Sigmoid colon (tissue), 7 donors: ENCODE data around the gene HABP2. TPM values are rescaled to one million over a fixed set of nuclear protein-coding genes. Genes with fewer than 3 reads are reported as not detected.

Source experiments
- DNase-seq: peaks from one replicate; pipeline ENCODE4 v3.0.0-alpha.2; 2019
- H3K27ac ChIP-seq, 4 donors: fragments of 200-600 bp; sonication (generic); one replicate each; pipeline ENCODE4 v1.5.1; 2016 to 2019; ENCODE audit warnings: mild to moderate bottlenecking in 1 of 4
- H3K27me3 ChIP-seq, 3 donors: fragments of 200-600 bp; sonication (generic); one replicate each; pipeline ENCODE4 v1.5.1; 2019; ENCODE audit warnings: mild to moderate bottlenecking in 1 of 3
- H3K36me3 ChIP-seq, 4 donors: fragments of 200-600 bp; sonication (generic); one replicate each; pipeline ENCODE4 v1.5.1; 2016 to 2019
- H3K4me1 ChIP-seq, 4 donors: fragments of 200-600 bp; sonication (generic); one replicate each; pipeline ENCODE4 v1.5.1; 2017 to 2019
- H3K4me3 ChIP-seq, 4 donors: fragments of 200-600 bp; sonication (generic); one replicate each; pipeline ENCODE4 v1.5.1; 2017 to 2019; ENCODE audit warnings: mild to moderate bottlenecking in 2 of 4, moderate library complexity in 1 of 4
- H3K9me3 ChIP-seq, 4 donors: fragments of 200-600 bp in 3 of 4; sonication (generic) in 3 of 4; one replicate each; pipeline versions ENCODE4 v1.5.1 to v1.6.1; 2013 to 2019
- EP300 ChIP-seq, 4 donors: sonication (generic); formaldehyde crosslinking; IDR thresholded peaks; one replicate each; pipeline ENCODE4 v1.6.1; 2017; ENCODE audit warnings: antibody characterized with exemption in 4 of 4
- POLR2A ChIP-seq, 2 donors: fragments of 450-650 bp; IDR thresholded peaks; one replicate each; pipeline ENCODE4 v1.6.1; 2016; ENCODE audit warnings: antibody characterized with exemption in 2 of 2, mild to moderate bottlenecking in 2 of 2, moderate library complexity in 2 of 2
- POLR2AphosphoS5 ChIP-seq, 4 donors: sonication (generic); formaldehyde crosslinking; IDR thresholded peaks; one replicate each; pipeline ENCODE4 v1.6.1; 2017; ENCODE audit warnings: antibody characterized with exemption in 4 of 4
- WGBS, 2 donors: extraction: QIAGEN DNeasy Blood & Tissue Kit; methylation state at CpG; one replicate each; pipeline ENCODE4 v1.1.7; 2013; 5-methylcytosine and 5-hydroxymethylcytosine counted together
- intact Hi-C: fragments of 100-400 bp; cut with DNase I; formaldehyde crosslinking; loops from one replicate; pipeline ENCODE4 v1.15.1; 2023
- polyA plus RNA-seq, 3 donors: library from polyadenylated mRNA; stranded (reverse); fragments of 200-250 nt; gene quantifications; one replicate each; pipeline ENCODE4 v1.2.3, GENCODE V29; 2013
- total RNA-seq, 4 donors: library from RNA; depleted of rRNA; stranded (reverse); fragments of >200 nt; gene quantifications; one replicate each; pipeline ENCODE4 v1.1.0, GENCODE V29; 2016
- TF ChIP-seq, protein P1 (sequence below), 4 experiments: fragments of 450-650 bp in 3 of 4; fragments of 200-600 bp in 1 of 4; IDR thresholded peaks; one replicate each; pipeline ENCODE4 v1.5.1; 2016 to 2019; ENCODE audit warnings: antibody characterized with exemption in 4 of 4, mild to moderate bottlenecking in 3 of 4, moderate library complexity in 2 of 4
- donor health status: healthy with polysubstance abuse.
- donor health status: Bipolar disorder and iron deficiency.
- donor health status: healthy.

The HABP2 gene
- total and polyA plus RNA-seq, 7 donors, result not detected

DNA sequence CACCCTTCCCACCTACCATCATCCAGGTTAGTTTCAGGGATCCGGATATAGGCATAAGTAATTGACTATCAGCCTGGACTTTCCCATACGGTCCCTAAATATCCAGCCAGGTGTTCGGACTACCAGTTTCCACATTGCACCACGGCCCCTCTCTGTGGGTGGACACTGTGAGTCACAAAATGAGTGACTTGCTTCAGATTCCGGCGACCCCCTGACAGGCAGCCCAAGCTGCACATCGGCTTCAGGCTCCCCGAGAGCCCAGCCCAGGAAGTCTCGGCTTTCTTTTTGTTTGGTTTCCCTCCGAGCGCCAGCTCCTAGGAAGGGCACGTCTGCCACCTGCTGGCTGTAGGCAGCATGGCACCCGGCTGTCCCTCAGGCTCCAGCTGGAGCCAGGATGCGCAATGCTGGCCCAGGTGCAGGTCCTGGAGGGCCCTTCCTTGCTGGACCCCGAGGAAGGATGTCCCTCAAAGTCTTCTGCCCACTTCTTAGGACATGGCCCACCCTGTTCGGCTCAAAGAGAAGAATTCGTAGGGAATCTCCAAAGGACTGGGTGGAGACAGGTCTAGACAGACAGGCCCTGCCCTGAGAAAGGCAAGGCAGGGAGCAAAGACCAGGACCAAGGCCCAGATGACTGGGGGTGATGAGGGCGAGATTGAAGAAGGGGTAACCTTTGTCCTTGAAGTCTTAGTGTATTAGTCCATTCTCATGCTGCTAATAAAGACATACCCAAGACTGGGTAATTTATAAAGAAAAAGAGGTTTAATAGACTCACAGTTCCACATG, 10.6 kb downstream of the HABP2 start:
- TF ChIP-seq, protein P1, sequence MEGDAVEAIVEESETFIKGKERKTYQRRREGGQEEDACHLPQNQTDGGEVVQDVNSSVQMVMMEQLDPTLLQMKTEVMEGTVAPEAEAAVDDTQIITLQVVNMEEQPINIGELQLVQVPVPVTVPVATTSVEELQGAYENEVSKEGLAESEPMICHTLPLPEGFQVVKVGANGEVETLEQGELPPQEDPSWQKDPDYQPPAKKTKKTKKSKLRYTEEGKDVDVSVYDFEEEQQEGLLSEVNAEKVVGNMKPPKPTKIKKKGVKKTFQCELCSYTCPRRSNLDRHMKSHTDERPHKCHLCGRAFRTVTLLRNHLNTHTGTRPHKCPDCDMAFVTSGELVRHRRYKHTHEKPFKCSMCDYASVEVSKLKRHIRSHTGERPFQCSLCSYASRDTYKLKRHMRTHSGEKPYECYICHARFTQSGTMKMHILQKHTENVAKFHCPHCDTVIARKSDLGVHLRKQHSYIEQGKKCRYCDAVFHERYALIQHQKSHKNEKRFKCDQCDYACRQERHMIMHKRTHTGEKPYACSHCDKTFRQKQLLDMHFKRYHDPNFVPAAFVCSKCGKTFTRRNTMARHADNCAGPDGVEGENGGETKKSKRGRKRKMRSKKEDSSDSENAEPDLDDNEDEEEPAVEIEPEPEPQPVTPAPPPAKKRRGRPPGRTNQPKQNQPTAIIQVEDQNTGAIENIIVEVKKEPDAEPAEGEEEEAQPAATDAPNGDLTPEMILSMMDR (IDR thresholded peaks at IDR 0.05), result peak; percentile 83 to 100 (median 92)
- TF ChIP-seq POLR2AphosphoS5 (IDR thresholded peaks at IDR 0.05) (no peak), EP300 (IDR thresholded peaks at IDR 0.05) (no peak)
- peak overlapping the region; percentile 16 to 46 (median 37) for H3K4me3 ChIP-seq
- peak overlapping the region in 1 of 4 donors; percentile 16 for H3K27ac ChIP-seq
- WGBS, 2 donors, result 3 to 17% methylated on average over 18 of the region's 18 CpGs
- H3K36me3 ChIP-seq, result no peaks in the 10 kb centered on the region
- no peaks in the 10 kb centered on the region for H3K9me3 ChIP-seq
- H3K4me1 ChIP-seq, result peaks cover 0 to 13% (median 3%) of the 10 kb centered on the region in 4 donors
- intact Hi-C loops, result loop anchor here (5.0 kb wide), 1 partner anchor 1001 kb away; no protein-coding TSS in a partner anchor
- DNase-seq, result peak; percentile 84
- H3K27me3 ChIP-seq, result no peaks in the 10 kb centered on the region

DNA sequence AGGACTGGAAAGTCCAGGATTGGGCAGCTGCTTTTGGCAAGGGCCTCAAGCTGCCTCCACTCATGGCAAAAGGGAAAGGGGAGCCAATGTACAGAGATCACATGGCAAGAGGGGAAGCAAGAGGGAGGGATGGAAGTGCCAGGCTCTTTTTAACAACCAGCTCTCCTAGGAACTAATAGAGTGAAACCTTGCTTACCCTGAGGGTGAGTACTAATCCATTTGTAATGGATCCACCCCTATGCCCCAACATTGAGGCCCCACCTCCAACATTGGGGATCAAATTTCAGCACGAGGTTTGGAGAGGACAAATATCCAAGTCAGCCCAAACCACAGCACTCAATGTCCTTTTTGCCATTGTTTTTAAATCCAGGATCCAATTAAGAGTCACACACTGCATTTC, 12.5 kb downstream of the HABP2 start:
- intact Hi-C loops, result no loop called here
- TF ChIP-seq EP300 (IDR thresholded peaks at IDR 0.05), result no peak
- no peak for TF ChIP-seq POLR2A (IDR thresholded peaks at IDR 0.05)
- TF ChIP-seq, protein P1 (IDR thresholded peaks at IDR 0.05), result no peak
- TF ChIP-seq POLR2AphosphoS5 (IDR thresholded peaks at IDR 0.05), result no peak
- 17 to 21% methylated on average over 1 of the region's 1 CpG for WGBS, 2 donors
- Histone ChIP-seq H3K27me3 (no peaks in the 10 kb centered on the region), H3K36me3 (no peaks in the 10 kb centered on the region), H3K4me3 (no peak overlapping the region), H3K4me1 (peaks cover 0 to 13% (median 3%) of the 10 kb centered on the region in 4 donors), H3K9me3 (no peaks in the 10 kb centered on the region), H3K27ac (no peak overlapping the region)
- DNase-seq, result no peak

DNA sequence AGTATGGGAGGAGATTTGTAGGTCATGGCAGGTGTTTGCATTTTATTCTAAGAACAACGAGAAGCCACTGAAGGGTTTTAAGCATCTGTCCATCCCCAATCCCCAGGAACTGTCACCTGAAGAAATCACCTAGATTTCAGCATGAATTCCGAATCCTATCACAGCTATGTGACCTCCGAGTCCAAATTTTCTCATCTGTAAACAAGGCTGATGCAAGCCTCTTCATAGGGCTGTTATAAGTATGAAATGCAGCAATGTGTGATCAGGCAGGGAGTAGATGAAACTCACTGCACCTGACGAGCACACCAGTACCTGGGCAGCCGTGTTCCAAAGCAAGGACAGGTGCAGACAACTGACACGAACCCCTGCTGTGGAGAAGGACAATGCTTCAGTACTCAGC, 14.0 kb downstream of the HABP2 start:
- H3K27me3 ChIP-seq, result no peaks in the 10 kb centered on the region
- H3K4me1 ChIP-seq, result peaks cover 0 to 10% (median 3%) of the 10 kb centered on the region in 4 donors
- 68 to 84% methylated on average over 6 of the region's 6 CpGs for WGBS, 2 donors
- no peak for DNase-seq
- H3K4me3 ChIP-seq, result no peak overlapping the region
- H3K36me3 ChIP-seq, result no peaks in the 10 kb centered on the region
- no peaks in the 10 kb centered on the region for H3K9me3 ChIP-seq
- no peak overlapping the region for H3K27ac ChIP-seq
- TF ChIP-seq POLR2A (IDR thresholded peaks at IDR 0.05) (no peak), EP300 (IDR thresholded peaks at IDR 0.05) (no peak), POLR2AphosphoS5 (IDR thresholded peaks at IDR 0.05) (no peak)
- TF ChIP-seq, protein P1 (IDR thresholded peaks at IDR 0.05), result no peak
- intact Hi-C loops, result no loop called here

DNA sequence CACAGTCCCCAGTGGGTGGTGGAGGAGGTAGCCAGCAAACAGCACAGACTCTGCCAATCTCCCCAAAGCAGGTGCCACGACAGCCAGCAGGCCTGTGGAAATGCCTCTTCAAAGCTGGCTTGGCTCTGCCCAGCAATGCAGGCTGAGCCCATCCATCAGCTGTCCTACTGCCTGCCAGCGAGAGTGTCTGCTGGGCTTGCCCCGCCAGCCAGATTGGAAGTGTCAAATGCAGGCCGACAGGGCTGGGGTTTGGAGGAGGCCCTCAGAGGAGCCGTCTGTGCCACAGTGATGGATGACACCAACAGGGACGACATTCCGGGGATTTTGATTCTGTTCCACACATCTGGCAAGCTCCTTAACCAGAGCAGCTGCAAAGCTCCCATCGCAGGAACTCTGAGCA, 16.7 kb downstream of the HABP2 start:
- H3K9me3 ChIP-seq, result no peaks in the 10 kb centered on the region
- no peaks in the 10 kb centered on the region for H3K36me3 ChIP-seq
- no peaks in the 10 kb centered on the region for H3K27me3 ChIP-seq
- no peak for TF ChIP-seq EP300 (IDR thresholded peaks at IDR 0.05)
- no peak for TF ChIP-seq POLR2AphosphoS5 (IDR thresholded peaks at IDR 0.05)
- intact Hi-C loops, result no loop called here
- H3K4me1 ChIP-seq, result no peaks in the 10 kb centered on the region
- 76 to 86% methylated on average over 8 of the region's 8 CpGs for whole genome bisulfite sequencing, 2 donors
- no peak overlapping the region for H3K27ac ChIP-seq
- no peak overlapping the region for H3K4me3 ChIP-seq
- no peak for DNase-seq

DNA sequence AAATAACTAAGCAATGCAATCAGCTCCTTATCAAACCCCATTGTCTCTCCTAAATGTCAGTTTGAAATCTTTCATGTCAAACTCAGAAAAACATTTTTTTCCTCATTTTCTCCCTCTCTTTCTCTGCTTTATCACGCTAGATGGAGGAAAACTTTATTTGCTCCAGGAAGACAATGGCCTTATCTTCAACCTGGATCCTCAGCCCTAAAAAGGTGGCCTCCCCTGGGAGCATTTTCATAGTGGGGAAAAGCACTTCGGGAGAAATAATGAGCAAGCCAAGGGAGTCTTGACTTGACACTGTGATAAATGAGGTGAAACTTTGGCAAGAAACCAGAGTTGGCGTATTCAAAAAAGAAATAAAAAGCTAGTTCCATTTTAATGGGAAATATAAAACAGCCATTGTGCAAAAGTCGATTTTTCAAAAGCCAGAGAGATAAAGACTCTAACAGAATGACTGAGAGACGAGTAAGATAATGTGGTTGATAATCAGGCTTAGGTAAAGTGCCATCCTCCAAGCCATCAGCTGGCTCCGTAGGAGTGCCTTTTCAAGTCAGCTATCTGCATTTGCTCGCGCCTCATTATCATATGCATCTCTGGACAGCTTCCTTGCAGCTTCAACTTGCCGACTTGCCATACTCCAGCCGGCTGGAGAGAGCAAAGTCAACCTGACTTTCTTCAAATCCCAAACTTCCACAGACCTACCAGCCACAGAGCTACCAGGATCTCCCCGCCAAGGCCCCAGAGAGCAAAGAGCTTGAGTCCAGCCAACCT, 19.9 kb downstream of the HABP2 start:
- H3K27me3 ChIP-seq, result no peaks in the 10 kb centered on the region
- H3K4me1 ChIP-seq, result no peaks in the 10 kb centered on the region
- no peak overlapping the region for H3K4me3 ChIP-seq
- intact Hi-C loops, result no loop called here
- no peak for TF ChIP-seq POLR2A (IDR thresholded peaks at IDR 0.05)
- H3K27ac ChIP-seq, result no peak overlapping the region
- no peak for DNase-seq
- H3K9me3 ChIP-seq, result no peaks in the 10 kb centered on the region
- H3K36me3 ChIP-seq, result no peaks in the 10 kb centered on the region
- WGBS, 2 donors, result 61 to 73% methylated on average over 11 of the region's 11 CpGs
